SK-N-SH (cell line): ENCODE measurements around the gene NEK2. TPM values are rescaled to one million over a fixed set of nuclear protein-coding genes. Genes with fewer than 3 reads are reported as not detected.

ENCODE experiments used
- CTCF ChIA-PET: fragments of 300-600, 350-600 bp; formaldehyde crosslinking; extraction: SDS; loops from one replicate; lab custom pipeline; 2021; lab: Yijun Ruan, JAX
- POLR2A ChIA-PET: fragments of 350-600 bp; sonication (Branson Sonifier 250); formaldehyde crosslinking; extraction: SDS; loops from one replicate; lab custom pipeline; 2020; ENCODE audit warnings: antibody characterized with exemption, inconsistent platforms; lab: Yijun Ruan, JAX
- DNase-seq: peaks from one replicate; pipeline ENCODE4 v3.0.0; 2012
- H2AFZ ChIP-seq: fragments of 200-600 bp; sonication (generic); 2 replicates; pipeline ENCODE4 v1.8.1; 2016; ENCODE audit warnings: antibody characterized with exemption, mild to moderate bottlenecking, low read depth
- H3F3A ChIP-seq: fragments of 200-600 bp; sonication (generic); replicated peaks from 2 replicates; pipeline ENCODE3; 2016; ENCODE audit warnings: antibody characterized with exemption, mild to moderate bottlenecking; ENCODE audit not compliant: insufficient read depth
- H3K27ac ChIP-seq, 2 experiments: fragments of 200-500 bp in 1 of 2; fragments of 200-600 bp in 1 of 2; sonication (Bioruptor generic) in 1 of 2; sonication (generic), shearing (Covaris generic) in 1 of 2; 2 replicates each; pipeline versions ENCODE4 v1.5.1 to v1.6.1; 2014 to 2016; ENCODE audit warnings: low read depth in 2 of 2, inconsistent platforms in 1 of 2, low read length in 1 of 2, mild to moderate bottlenecking in 1 of 2, mixed read lengths in 1 of 2
- H3K27me3 ChIP-seq: fragments of 200-600 bp; sonication (generic), shearing (Covaris generic); 2 replicates; pipeline ENCODE4 v1.6.1; 2016; ENCODE audit warnings: mixed run types; ENCODE audit not compliant: insufficient read depth
- H3K36me3 ChIP-seq, 2 experiments: fragments of 200-500 bp in 1 of 2; fragments of 200-600 bp in 1 of 2; sonication (Bioruptor generic) in 1 of 2; sonication (generic) in 1 of 2; replicated peaks in 1 of 2; 2 replicates each; pipeline versions ENCODE3 to v1.5.1; 2014 to 2016; ENCODE audit warnings: low read length in 1 of 2, mild to moderate bottlenecking in 1 of 2; ENCODE audit not compliant: insufficient read depth in 2 of 2, control insufficient read depth in 1 of 2
- H3K4me1 ChIP-seq, 2 experiments: fragments of 200-500 bp in 1 of 2; fragments of 200-600 bp in 1 of 2; sonication (Bioruptor generic) in 1 of 2; sonication (generic), shearing (Covaris generic) in 1 of 2; 2 replicates each; pipeline versions ENCODE4 v1.5.1 to v1.6.1; 2014 to 2016; ENCODE audit warnings: low read depth in 1 of 2, low read length in 1 of 2, mixed run types in 1 of 2; ENCODE audit not compliant: insufficient read depth in 2 of 2, control insufficient read depth in 1 of 2
- H3K4me2 ChIP-seq: fragments of 200-600 bp; sonication (generic), shearing (Covaris generic); 2 replicates; pipeline ENCODE4 v1.6.1; 2017; ENCODE audit warnings: mixed run types
- H3K4me3 ChIP-seq, 2 experiments: fragments of 200-500 bp in 1 of 2; fragments of 200-600 bp in 1 of 2; sonication (Bioruptor generic) in 1 of 2; sonication (generic), shearing (Covaris generic) in 1 of 2; 2 replicates each; pipeline versions ENCODE4 v1.5.1 to v1.8.1; 2014 to 2016; ENCODE audit warnings: low read depth in 2 of 2, inconsistent platforms in 1 of 2, low read length in 1 of 2, mild to moderate bottlenecking in 1 of 2, mixed read lengths in 1 of 2, moderate library complexity in 1 of 2
- H3K79me2 ChIP-seq: fragments of 200-600 bp; sonication (generic); 2 replicates; pipeline ENCODE4 v1.8.1; 2017; ENCODE audit warnings: mild to moderate bottlenecking; ENCODE audit not compliant: insufficient read depth
- H3K9ac ChIP-seq: fragments of 200-600 bp; sonication (generic); 2 replicates; pipeline ENCODE4 v1.6.1; 2017; ENCODE audit warnings: mixed run types
- H3K9me2 ChIP-seq: fragments of 200-600 bp; sonication (generic); 2 replicates; pipeline ENCODE4 v1.6.1; 2017; ENCODE audit warnings: mixed run types
- H3K9me3 ChIP-seq: fragments of 200-600 bp; sonication (generic); 2 replicates; pipeline ENCODE4 v1.6.1; 2017; ENCODE audit warnings: mixed run types, mild to moderate bottlenecking, moderate library complexity
- H4K20me1 ChIP-seq: fragments of 200-600 bp; sonication (generic); 2 replicates; pipeline ENCODE4 v1.6.1; 2017; ENCODE audit warnings: mild to moderate bottlenecking, mixed run types; ENCODE audit not compliant: insufficient read depth
- EP300 ChIP-seq, 2 experiments: IDR thresholded peaks; 2 replicates each; pipeline versions ENCODE4 v1.4.0 to v1.6.1; 2012; ENCODE audit warnings: borderline replicate concordance in 1 of 2, low read depth in 1 of 2, low read length in 1 of 2
- GABPA ChIP-seq: IDR thresholded peaks from 2 replicates; pipeline ENCODE4 v1.4.0; 2012; ENCODE audit warnings: low read depth, mild to moderate bottlenecking
- JUND ChIP-seq: IDR thresholded peaks from 2 replicates; pipeline ENCODE4 v1.4.0; 2012
- MEF2A ChIP-seq: IDR thresholded peaks from 2 replicates; pipeline ENCODE4 v1.4.0; 2012; ENCODE audit warnings: low read depth, borderline replicate concordance
- NRF1 ChIP-seq: IDR thresholded peaks from 2 replicates; pipeline ENCODE4 v1.6.1; 2012; ENCODE audit warnings: low read depth, mild to moderate bottlenecking, low read length
- RCOR1 ChIP-seq: fragments of 150-350 bp; IDR thresholded peaks from 2 replicates; pipeline ENCODE4 v1.6.1; 2017; ENCODE audit warnings: antibody characterized with exemption, low read length
- TEAD4 ChIP-seq: IDR thresholded peaks from 2 replicates; pipeline ENCODE4 v1.4.0; 2012; ENCODE audit warnings: mild to moderate bottlenecking, borderline replicate concordance; ENCODE audit not compliant: insufficient read depth
- polyA plus RNA-seq, 3 experiments: library from polyadenylated mRNA; depleted of rRNA; stranded (reverse); fragments of >200 nt; gene quantifications; 2 replicates each; pipeline ENCODE4 v1.2.3, GENCODE V29; 2012
- TF ChIP-seq, protein P1 (sequence below): IDR thresholded peaks from 2 replicates; pipeline ENCODE4 v1.4.0; 2012; ENCODE audit warnings: low read depth, borderline replicate concordance
- TF ChIP-seq, protein P2 (sequence below): IDR thresholded peaks from 2 replicates; pipeline ENCODE4 v1.4.0; 2012; ENCODE audit warnings: low read depth
- TF ChIP-seq, protein P3 (sequence below): fragments of 150-350 bp; IDR thresholded peaks from 2 replicates; pipeline ENCODE4 v1.6.1; 2017; ENCODE audit warnings: antibody characterized with exemption, low read length, low read depth, borderline replicate concordance
- TF ChIP-seq, protein P4 (sequence below): IDR thresholded peaks from 2 replicates; pipeline ENCODE4 v1.6.1; 2012; ENCODE audit warnings: mild to moderate bottlenecking, low read depth, low read length, moderate library complexity

NEK2 gene
- polyA plus RNA-seq, 1 of the 3 experiments (the other 2 are of a cell fraction), result 9.4 TPM

DNA sequence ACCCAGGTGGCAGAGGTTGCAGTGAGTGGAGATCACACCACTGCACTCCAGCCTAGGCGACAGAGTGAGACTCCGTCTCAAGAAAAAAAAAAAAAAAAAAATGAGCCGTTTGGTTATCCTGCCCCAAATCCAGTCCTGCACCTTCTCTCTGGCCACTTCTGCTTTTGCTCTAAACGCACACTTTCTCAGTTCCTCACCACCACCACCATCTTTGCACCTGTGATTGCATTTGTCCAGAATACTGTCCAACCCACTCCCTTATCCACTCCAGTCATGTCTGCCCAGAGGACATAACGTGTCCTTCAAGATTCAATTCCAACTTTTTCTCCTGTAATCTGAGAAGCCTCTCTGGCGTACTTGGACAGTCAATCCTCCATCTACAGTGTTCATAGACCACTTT lies 2.2 kb upstream of the NEK2 start (continued):
- TF ChIP-seq RCOR1 (no peak), TEAD4 (no peak), JUND (no peak), MEF2A (no peak), GABPA (no peak), NRF1 (no peak)
- TF ChIP-seq, protein P1, sequence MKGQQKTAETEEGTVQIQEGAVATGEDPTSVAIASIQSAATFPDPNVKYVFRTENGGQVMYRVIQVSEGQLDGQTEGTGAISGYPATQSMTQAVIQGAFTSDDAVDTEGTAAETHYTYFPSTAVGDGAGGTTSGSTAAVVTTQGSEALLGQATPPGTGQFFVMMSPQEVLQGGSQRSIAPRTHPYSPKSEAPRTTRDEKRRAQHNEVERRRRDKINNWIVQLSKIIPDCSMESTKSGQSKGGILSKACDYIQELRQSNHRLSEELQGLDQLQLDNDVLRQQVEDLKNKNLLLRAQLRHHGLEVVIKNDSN, result no peak
- TF ChIP-seq, protein P2, sequence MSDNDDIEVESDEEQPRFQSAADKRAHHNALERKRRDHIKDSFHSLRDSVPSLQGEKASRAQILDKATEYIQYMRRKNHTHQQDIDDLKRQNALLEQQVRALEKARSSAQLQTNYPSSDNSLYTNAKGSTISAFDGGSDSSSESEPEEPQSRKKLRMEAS, result no peak
- TF ChIP-seq, protein P3, sequence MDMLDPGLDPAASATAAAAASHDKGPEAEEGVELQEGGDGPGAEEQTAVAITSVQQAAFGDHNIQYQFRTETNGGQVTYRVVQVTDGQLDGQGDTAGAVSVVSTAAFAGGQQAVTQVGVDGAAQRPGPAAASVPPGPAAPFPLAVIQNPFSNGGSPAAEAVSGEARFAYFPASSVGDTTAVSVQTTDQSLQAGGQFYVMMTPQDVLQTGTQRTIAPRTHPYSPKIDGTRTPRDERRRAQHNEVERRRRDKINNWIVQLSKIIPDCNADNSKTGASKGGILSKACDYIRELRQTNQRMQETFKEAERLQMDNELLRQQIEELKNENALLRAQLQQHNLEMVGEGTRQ, result no peak

DNA sequence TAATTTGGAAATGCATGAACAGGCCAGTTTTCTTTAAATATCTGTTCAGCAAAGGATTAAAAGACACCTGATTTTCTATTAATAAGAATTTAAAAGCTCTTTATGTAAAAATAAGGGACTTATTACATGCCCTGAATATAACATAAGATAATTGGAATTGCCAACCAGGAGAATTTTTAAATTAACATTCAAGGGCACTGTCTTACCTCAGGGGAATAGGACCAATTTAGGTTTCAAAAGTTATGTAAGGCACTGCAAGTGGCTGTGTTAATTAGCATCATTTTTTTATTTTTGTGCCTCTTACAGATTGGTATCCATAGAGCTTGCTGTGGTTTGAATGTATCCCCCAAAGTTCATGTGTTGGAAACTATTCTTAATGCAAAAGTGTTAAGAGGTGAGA lies 1.3 kb upstream of the NEK2 start:
- no peak for DNase-seq
- H3K4me2 ChIP-seq, result no peak overlapping the region
- CTCF ChIA-PET, result interaction anchor here (0.9 to 1.8 kb wide), 6 partner anchors 21 to 779 kb away, joined by 4 to 8 read pairs (median 5); no protein-coding TSS in a partner anchor
- H3K36me3 ChIP-seq, result peaks cover 0 to 8% of the 10 kb centered on the region in 2 experiments
- no peaks in the 10 kb centered on the region for H3K9me2 ChIP-seq
- POLR2A ChIA-PET, result no interaction called here
- peaks cover 0 to 13% of the 10 kb centered on the region in 2 experiments; a peak in 3 of 4 replicates for H3K4me1 ChIP-seq
- no peak overlapping the region; the same call in 1 of the 2 replicates for H2AFZ ChIP-seq
- no peaks in the 10 kb centered on the region for H3K9me3 ChIP-seq
- no peak overlapping the region for H3K27ac ChIP-seq
- H3K4me3 ChIP-seq, result no peak overlapping the region
- H3K27me3 ChIP-seq, result no peaks in the 10 kb centered on the region
- peaks cover 33% of the 10 kb centered on the region; the same call in 1 of the 2 replicates for H3K79me2 ChIP-seq
- TF ChIP-seq, protein P4, sequence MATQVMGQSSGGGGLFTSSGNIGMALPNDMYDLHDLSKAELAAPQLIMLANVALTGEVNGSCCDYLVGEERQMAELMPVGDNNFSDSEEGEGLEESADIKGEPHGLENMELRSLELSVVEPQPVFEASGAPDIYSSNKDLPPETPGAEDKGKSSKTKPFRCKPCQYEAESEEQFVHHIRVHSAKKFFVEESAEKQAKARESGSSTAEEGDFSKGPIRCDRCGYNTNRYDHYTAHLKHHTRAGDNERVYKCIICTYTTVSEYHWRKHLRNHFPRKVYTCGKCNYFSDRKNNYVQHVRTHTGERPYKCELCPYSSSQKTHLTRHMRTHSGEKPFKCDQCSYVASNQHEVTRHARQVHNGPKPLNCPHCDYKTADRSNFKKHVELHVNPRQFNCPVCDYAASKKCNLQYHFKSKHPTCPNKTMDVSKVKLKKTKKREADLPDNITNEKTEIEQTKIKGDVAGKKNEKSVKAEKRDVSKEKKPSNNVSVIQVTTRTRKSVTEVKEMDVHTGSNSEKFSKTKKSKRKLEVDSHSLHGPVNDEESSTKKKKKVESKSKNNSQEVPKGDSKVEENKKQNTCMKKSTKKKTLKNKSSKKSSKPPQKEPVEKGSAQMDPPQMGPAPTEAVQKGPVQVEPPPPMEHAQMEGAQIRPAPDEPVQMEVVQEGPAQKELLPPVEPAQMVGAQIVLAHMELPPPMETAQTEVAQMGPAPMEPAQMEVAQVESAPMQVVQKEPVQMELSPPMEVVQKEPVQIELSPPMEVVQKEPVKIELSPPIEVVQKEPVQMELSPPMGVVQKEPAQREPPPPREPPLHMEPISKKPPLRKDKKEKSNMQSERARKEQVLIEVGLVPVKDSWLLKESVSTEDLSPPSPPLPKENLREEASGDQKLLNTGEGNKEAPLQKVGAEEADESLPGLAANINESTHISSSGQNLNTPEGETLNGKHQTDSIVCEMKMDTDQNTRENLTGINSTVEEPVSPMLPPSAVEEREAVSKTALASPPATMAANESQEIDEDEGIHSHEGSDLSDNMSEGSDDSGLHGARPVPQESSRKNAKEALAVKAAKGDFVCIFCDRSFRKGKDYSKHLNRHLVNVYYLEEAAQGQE, result no peak
- TF ChIP-seq, protein P2, result no peak
- no peak for TF ChIP-seq EP300 (IDR thresholded peaks at IDR 0.05; ENCODE audit: borderline replicate concordance in 1 of 2, low read depth in 1 of 2, low read length in 1 of 2)
- H4K20me1 ChIP-seq, result no peaks in the 10 kb centered on the region
- H3K9ac ChIP-seq, result no peak overlapping the region
- no peaks in the 10 kb centered on the region for H3F3A ChIP-seq
